SK-MEL-5 (cell line): ENCODE measurements around the gene CES5A. TPM values are rescaled to one million over a fixed set of nuclear protein-coding genes. Genes with fewer than 3 reads are reported as not detected.
"Not testable (repeated sequence)": the region's sequence is repeated elsewhere in the genome, so short reads cannot be mapped to it uniquely, and the experiment has no call there.

ENCODE experiments used
- DNase-seq: peaks from one replicate; pipeline ENCODE4 v3.0.0-alpha.2; 2016; ENCODE audit warnings: low read depth, low spot score
- in situ Hi-C: cut with HindIII; loops from 2 replicates; pipeline ENCODE4 v1.10.0; 2016; ENCODE audit warnings: low sequenced_read_pairs, high pct_unique_total_duplicates, low pct_unique_long_range_greater_than_20kb
- total RNA-seq: library from RNA; depleted of rRNA; stranded (reverse); fragments of >200 nt; shearing (Covaris generic); gene quantifications from 2 replicates; pipeline ENCODE4 v1.2.3, GENCODE V29; 2014

Gene CES5A
- total RNA-seq, 1 experiment from 2014 or later = 1.0 TPM

DNA sequence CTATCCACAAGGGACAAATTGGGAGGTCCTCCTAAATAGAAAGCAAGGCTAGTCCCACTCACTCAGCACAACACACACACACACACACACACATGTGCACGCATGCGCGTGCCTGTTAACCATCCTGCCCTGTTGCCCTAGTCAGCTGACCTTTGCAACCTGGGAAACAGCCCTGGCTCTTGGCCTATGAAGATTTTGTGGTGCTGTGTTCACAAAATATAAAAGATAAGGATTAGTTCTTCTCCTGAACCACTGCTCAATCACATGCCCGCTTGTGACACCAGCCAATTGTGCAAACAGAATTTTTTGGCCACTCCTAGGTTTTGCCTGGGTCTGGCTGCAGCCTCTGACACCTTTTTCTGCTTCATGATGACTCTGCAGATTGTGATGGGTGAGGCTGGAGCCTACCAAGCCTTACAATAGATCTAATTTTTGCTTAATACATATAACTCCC lies 39.0 kb downstream of the CES5A start:
- in situ Hi-C loops = no loop called here
- DNase-seq = no peak

DNA sequence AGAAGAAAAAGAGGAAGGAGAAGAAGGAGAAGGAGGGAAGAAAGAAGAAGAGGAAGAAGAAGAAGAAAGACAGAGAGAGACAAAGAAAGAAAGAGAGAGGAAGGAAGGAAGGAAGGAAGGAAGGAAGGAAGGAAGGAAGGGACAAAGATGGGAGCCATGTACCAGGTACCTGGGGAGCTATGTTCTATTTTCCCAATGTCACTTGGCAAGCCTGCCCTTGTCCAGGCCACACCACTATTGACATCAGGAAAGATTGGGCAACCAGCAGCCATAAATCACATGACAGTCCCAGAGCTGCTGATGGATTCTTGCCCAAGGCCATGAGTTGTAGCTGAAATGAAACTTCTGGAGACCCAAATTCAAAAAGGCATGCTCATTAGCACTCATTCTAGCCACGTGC lies 39.6 kb downstream of the CES5A start:
- DNase-seq = no peak
- in situ Hi-C loops = no loop called here

DNA sequence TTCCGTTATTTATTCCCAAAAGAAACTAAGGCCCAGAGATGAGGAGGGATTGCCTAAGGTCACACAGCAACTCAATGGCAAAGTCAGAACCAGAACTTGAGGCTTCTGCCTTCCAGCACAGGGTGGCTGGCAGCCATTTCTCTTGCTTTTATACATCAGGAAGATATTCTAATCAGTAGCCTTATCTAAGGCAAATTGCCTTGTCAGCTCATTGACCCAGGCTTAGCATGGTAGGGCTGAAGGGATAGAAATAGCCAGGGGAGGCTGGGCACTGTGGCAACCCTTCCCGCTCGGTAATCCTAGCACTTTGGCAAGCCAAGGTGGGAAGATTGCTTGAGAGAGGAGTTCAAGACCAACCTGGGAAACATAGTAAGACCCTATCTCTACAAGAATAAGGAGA lies 40.0 kb downstream of the CES5A start:
- DNase-seq, in situ Hi-C loops: not testable (repeated sequence)

DNA sequence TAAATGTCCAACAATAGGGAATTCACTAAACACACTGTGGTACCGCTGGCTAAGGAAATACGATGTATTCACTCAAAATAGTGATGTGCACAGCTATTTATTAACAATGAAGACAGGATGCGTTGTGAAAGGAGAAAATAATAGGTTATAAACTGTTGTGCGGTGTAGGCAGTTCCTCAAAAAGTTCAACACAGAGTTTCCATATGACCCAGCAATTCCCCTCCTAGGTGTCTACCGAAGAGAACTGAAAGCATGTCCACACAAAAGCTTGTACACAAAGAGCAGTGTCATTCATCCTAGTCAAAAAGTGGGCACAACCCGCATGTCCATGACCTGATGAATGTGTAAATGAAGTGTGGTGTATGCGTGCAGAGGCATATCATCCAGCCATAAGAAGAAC lies 41.1 kb downstream of the CES5A start:
- DNase-seq = no peak
- in situ Hi-C loops = no loop called here

DNA sequence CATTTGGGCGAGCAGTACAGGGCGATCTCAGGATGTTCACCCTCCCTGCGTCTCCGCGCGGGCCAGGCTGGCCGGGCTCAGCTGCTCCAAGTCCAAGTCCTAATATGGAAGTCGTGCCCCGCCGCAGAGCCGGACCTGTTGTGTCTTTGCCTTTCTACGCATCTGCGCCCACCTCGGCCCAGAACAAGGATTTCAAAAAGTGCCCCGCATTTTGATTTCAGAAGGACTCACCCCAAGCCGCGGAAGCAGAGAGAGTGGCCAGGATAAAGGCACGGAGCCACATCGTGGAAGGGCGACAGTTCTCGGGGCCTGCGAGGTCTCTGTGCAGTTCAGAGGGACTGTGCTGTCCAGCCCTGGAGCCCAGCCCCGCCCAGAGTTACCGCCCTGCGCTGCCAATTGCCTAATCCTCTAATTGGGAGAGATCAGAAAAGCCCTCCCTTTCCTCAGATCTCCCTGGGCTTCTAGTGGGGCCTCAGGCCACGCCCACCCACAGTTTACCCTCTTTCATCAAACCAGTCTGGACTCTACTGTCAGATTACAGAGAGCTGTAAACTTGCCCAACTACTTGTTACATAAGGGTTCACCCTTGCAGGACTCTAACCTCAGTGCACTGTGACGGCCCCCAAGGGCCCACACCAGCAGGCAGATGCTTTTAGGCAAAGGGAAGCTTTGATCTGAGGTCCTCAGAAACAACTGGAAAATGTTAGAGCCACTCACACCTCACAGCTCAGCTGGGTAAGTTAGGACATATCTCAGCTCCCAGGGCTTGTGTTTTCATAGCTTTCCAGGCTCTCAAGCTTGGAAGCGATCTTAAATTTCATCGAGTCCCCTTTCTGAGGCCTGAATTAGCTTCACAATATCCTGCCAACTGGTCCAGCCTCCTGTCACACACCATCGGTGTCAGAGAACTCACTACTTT lies 42.1 kb downstream of the CES5A start, which contains the start of gene CES1:
Gene CES1 (minus strand): TSS at position 324 of the 919 bp plus-strand sequence. CDS start 41 bp downstream, at position 283.
- in situ Hi-C loops = no loop called here
- no peak for DNase-seq

DNA sequence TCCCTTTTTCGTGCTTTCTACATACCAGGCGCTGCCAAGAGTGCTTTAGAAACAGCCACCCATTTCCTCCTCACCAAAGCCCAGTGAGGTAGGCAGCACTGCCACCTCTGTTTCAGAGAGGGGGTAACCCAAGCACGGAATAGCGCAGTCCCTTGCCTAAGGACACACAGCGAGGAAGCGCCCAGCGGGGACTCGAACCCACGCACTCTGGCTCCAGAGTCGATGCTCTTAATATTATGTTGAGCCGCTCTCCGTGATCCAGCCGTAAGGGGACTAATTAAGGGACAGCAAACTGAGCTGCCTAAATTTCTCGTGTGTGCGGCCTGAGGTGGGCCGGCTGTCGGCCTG lies 42.8 kb downstream of the CES5A start:
- no peak for DNase-seq
- in situ Hi-C loops = no loop called here

DNA sequence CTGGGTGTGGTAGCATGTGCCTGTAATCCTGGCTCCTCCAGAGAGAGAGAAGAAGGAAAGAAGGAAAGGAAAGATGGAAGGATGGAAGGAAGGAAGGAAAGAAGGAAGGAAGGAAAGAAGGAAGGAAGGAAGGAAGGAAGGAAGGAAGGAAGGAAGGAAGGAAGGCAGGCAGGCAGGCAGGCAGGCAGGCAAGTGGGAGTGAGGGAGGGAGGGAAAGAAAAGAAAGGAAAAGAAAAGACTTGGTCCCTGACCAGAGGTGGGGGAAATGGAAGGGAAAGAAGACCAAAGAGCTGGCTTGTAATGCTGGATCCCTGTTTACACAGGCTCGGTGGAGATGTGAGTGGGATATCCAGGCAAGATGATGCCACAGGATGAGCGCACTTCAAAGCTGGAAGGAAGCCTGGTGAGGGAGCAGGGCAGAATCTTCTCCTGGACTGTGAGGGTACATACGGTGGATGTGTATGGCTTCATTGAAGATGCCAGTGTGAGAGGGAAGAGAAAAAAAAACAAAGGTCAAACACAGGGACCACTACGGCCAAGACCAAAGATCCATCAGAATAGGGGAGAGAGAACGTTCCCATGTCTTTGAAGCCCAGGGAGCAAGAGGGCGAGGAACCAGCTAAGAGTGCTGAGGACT lies 44.4 kb downstream of the CES5A start:
- in situ Hi-C loops = no loop called here
- DNase-seq = no peak

DNA sequence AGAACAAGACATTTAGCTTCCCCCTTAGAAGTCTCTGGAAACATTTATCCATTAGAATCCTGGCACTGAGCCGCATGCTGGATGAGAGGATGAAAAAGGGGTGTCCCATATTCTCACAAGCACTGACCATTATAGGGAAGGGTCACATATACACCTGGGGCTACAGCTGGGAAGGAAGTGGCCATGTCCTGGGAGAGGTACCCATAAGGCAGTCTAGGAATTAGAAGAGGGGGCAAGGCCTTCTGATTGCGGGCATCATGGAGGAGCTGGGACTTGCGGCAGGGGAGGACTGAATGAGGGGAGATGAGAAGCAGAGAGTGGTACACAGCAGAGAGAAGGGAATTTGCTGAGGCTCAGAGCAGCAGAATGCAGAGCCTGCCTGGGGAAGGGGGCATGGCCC lies 45.9 kb downstream of the CES5A start:
- in situ Hi-C loops, DNase-seq: not testable (repeated sequence)

DNA sequence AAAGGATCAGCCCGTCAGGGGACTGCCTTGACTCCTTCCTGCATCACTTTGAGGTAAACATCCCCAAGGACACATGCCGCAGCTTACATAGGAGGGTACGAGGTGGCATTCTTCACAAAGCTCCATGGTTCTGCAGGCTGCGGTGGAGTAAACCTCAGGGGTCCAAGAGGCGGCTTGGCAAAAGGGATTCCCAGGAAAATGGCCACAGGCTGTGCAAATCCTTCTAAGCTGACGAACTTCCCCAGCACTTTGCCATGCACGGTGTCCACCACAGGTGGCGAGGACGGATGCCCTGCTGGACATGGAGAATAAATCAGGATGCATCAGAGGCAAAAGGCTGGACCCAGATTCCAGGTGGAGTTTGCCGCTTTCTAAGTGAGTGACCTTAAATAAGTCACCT lies 46.5 kb downstream of the CES5A start:
- in situ Hi-C loops = no loop called here

DNA sequence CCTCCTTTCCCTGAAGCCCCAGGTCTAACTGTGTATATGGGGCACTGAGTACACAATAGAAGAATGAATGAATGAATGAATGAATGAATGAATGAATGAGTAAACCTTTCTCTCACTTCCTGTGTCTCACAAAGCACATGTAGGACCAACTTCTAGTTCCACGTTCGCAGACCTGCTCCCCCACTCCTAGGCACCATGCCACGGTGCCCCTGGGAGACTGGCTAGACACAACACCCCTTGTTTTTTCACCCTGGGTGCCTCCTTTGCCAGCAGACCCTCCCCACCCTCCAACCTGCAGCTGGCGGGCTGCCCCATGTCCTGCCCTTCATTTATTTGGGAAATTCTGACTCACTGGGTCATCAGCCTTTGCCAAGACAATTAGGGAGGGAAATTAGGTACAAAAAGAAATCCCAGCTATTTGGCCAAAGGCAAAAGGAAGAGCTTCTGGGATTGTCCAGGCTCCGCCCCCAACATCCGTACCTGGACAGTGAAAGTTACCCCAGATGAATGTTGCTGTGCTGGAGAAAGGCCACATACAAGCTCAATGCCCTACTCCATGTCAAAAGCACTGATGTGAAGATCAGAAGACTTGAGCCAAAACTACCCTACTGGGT lies 50.0 kb downstream of the CES5A start:
- DNase-seq = no peak
- in situ Hi-C loops = no loop called here

More for the DNA sequence above, 46.5 kb downstream of the CES5A start:
- DNase-seq = no peak

DNA sequence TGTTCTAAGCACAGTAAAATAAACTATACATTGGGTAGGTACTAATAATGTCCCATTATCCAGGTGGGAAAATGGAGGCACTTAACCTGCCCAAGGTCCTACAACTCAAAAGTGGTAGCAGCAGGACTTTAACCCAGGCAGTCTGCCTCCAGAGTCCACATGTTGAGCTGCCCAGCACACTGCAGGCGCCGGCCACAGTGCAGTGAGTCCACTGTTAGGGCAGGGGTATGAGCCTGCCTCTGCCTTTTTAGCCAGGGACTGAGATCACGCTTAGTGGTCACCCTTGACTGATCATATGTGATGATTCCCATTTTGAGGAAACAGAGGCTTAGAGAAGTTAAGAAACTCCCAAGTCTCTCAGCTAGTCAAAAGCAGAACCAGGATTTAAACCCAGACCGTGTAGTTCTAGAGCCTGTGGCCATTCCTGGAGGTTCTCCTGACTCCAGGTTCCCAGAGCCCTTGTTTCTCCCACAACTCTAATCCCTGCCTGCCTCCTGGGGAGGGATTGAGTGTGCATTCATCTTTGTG lies 50.6 kb downstream of the CES5A start:
- in situ Hi-C loops = no loop called here
- DNase-seq = no peak

DNA sequence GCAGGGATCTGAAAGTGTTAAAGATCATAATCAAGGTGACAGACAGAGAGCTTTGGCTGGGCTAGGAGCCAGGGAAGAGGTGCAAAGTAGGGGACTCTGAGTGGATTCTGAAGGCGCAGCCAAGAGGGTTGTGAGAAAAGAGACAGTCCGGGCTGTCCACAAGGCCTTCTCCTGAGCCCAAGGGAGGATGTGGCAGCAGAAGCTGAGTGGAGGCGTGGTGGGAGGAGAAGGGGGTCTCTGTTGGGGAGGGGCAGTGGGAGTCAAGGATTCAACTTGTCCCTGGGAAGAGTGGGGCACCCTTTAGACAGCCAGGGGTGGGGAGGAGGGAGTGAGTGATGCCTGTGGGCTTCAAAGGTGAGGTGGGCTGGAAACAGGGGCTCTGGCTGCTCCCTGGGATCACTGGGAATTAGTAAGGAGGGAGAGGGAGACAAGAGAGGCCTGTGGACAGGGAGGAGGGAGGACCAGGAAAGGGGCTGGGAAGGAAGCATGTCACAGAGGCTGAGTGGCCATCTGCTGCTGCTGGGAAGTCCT lies 52.8 kb downstream of the CES5A start:
- no peak for DNase-seq
- in situ Hi-C loops = no loop called here

DNA sequence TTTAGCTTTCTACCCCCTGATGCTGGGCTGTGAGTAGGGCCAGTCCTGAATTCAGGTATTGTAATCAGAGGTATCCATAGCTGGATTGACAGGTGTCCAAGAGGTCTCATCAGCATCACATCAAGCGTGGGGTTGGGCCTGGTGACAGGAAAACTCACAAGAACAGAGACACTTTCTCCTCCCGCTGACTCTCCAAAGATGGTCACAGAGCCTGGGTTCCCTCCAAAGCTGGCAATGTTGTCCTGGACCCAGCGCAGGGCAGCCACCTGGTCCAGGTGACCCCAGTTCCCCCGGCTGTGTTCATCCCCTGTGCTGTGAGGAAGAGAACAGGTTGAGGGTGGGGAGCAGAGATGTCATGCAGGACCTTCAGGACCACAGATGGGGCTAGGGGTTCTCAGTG lies 54.0 kb downstream of the CES5A start:
- no peak for DNase-seq

DNA sequence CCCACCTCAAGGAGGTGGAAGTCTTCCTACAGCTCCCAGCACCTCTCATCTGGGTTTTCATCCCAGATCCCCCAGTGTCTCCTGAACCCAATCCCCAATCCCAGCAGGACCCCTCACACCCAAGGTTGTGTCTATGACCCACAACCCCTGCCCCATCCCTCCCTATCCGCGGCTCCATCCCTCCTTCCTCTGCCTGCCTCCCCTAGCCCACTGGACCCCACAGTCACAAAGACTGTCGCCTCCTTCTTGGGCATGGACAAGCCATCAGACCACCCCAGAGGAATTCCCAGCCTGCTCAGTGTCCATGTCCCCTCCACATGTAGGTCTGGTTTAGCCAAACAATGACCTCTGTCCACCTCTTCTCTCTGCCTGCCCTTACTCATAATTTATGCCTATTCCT lies 54.6 kb downstream of the CES5A start:
- in situ Hi-C loops = no loop called here
- no peak for DNase-seq

More for the DNA sequence above, 54.0 kb downstream of the CES5A start:
- in situ Hi-C loops = no loop called here

DNA sequence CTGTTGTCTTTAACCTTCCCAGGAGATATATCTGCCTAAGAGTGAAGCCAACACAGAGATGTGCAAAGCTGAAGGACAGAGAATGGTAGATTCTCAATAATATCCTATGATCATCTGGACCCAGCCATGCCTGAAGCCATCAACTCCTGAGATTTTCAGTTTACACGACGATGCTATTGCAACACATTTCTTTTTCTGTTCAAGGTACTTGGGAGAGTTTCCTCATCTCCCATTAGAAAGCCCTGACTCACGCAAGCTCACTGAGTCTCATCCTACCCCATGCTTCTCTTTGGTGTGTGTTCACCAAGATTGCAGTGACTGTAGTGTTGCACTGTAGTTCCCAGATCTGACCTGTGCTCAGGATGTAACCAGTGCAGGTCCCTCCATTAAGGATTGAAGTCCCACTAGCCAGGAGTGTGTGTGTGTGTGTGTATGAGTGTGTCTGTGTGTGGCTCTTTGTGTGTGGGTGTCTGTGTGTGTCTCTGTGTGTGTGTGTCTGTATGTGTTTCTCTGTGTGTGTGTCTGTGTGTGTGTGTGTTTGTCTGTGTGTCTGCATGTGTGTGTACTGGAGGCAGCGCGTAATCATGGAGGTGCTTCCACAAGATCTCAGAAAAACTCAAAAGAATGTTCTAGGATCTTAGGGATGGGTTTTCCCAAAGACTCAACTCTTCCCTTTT lies 57.8 kb downstream of the CES5A start:
- in situ Hi-C loops = no loop called here
- no peak for DNase-seq

DNA sequence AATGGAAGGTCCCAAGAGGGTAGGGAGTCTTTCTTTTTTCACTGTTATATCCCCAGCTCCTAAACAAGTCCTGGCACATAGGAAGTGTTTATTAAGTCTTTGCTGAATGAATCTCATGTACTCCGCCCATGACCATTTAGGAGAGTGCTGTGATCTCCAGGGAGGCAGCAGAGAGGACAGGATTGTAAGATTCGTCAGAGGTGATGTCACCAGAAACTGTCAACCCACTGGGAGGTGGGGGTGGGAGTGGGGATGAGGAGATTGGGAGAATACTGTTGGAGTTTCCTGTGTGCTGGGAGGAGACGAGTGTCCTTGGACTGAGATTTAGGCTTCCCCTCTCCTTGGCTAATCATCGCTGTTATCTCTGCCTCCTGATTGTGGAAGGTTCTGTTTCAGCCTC lies 59.0 kb downstream of the CES5A start:
- in situ Hi-C loops = not testable (repeated sequence)

DNA sequence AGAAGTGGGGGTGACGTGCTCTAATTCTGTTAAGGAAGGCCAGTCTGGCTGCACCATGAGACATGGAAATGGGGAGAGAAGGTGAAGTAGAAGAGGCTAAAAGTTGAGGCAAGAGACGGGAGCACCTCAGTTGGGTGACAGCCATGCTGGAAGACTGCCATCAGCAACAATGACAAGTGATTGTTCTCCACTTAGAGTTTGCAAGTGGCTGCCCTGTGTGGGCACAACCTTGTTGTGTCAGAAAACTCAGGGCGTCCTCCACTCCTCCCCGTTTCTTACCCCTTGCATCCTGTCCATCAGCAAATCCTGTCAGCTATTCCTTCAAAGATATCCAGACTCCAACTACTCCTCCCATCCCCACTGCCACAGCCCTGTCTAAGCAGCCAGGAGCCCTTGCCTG lies 59.9 kb downstream of the CES5A start:
- in situ Hi-C loops = no loop called here
- no peak for DNase-seq

More for the DNA sequence above, 59.0 kb downstream of the CES5A start:
- DNase-seq = not testable (repeated sequence)
